GM11168 (cell line): Measurements from ENCODE around the gene ICAM2.

Experiments used
- in situ Hi-C: fragments of 300-500 bp; cut with MboI; formaldehyde crosslinking; loops from one replicate; pipeline ENCODE4 v1.12.0; 2022; ENCODE audit warnings: low sequenced_read_pairs; ENCODE audit not compliant: unreplicated experiment

ICAM2 gene

GRCh38 chr17:63954402-63955063, 65.9 kb downstream of the ICAM2 start:
- in situ Hi-C loops: no loop called here
